WTC11 (cell line): ENCODE results near the gene MT1G.

Source experiments
- CBFB ChIP-seq: sonication (generic); formaldehyde crosslinking; IDR thresholded peaks from 2 replicates; pipeline ENCODE4 v1.8.1; 2022; ENCODE audit warnings: mild to moderate bottlenecking, low read depth, missing genetic modification reagents
- HMGXB4 ChIP-seq: sonication (generic); formaldehyde crosslinking; IDR thresholded peaks from 2 replicates; pipeline ENCODE4 v1.8.1; 2023; ENCODE audit warnings: mild to moderate bottlenecking, moderate library complexity, missing genetic modification reagents
- JAZF1 ChIP-seq: fragments of 250-450 bp; sonication (Bioruptor Pico); IDR thresholded peaks from 2 replicates; pipeline ENCODE4 v1.9.0; 2021; ENCODE audit warnings: moderate library complexity, mild to moderate bottlenecking, inconsistent platforms
- NR1H2 ChIP-seq: sonication (generic); formaldehyde crosslinking; IDR thresholded peaks from 2 replicates; pipeline ENCODE4 v1.9.0; 2021; ENCODE audit warnings: mild to moderate bottlenecking, moderate library complexity, missing genetic modification reagents
- TF ChIP-seq, protein P1 (sequence below): fragments of 200-600 bp; IDR thresholded peaks from 2 replicates; pipeline ENCODE4 v1.8.0; 2022; ENCODE audit warnings: antibody characterized with exemption
- TF ChIP-seq, protein P2 (sequence below): sonication (generic); formaldehyde crosslinking; IDR thresholded peaks from 2 replicates; pipeline ENCODE4 v1.8.0; 2022; ENCODE audit warnings: mild to moderate bottlenecking, missing genetic modification reagents

GRCh38 chr16:56647641-56648431 is 20.0 kb downstream of the MT1G start:
- TF ChIP-seq, protein P1, sequence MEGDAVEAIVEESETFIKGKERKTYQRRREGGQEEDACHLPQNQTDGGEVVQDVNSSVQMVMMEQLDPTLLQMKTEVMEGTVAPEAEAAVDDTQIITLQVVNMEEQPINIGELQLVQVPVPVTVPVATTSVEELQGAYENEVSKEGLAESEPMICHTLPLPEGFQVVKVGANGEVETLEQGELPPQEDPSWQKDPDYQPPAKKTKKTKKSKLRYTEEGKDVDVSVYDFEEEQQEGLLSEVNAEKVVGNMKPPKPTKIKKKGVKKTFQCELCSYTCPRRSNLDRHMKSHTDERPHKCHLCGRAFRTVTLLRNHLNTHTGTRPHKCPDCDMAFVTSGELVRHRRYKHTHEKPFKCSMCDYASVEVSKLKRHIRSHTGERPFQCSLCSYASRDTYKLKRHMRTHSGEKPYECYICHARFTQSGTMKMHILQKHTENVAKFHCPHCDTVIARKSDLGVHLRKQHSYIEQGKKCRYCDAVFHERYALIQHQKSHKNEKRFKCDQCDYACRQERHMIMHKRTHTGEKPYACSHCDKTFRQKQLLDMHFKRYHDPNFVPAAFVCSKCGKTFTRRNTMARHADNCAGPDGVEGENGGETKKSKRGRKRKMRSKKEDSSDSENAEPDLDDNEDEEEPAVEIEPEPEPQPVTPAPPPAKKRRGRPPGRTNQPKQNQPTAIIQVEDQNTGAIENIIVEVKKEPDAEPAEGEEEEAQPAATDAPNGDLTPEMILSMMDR, result no peak
- no peak for TF ChIP-seq HMGXB4 (CRISPR knock-in tag)
- TF ChIP-seq CBFB (CRISPR knock-in tag), result no peak
- TF ChIP-seq, protein P2, sequence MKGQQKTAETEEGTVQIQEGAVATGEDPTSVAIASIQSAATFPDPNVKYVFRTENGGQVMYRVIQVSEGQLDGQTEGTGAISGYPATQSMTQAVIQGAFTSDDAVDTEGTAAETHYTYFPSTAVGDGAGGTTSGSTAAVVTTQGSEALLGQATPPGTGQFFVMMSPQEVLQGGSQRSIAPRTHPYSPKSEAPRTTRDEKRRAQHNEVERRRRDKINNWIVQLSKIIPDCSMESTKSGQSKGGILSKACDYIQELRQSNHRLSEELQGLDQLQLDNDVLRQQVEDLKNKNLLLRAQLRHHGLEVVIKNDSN (CRISPR knock-in tag), result peak; percentile 56; the same call in 1 of the 2 replicates
- TF ChIP-seq JAZF1 (CRISPR knock-in tag), result no peak
- TF ChIP-seq NR1H2 (CRISPR knock-in tag), result no peak
